ENCODE measurements around the gene ASB2. TPM values are rescaled to one million over a fixed set of nuclear protein-coding genes. Genes with fewer than 3 reads are reported as not detected.

ASB2 gene
- total and polyA plus RNA-seq, 2 of the 4 experiments (the other 2 are of a cell fraction) = 0.54 to 0.77 TPM

DNA sequence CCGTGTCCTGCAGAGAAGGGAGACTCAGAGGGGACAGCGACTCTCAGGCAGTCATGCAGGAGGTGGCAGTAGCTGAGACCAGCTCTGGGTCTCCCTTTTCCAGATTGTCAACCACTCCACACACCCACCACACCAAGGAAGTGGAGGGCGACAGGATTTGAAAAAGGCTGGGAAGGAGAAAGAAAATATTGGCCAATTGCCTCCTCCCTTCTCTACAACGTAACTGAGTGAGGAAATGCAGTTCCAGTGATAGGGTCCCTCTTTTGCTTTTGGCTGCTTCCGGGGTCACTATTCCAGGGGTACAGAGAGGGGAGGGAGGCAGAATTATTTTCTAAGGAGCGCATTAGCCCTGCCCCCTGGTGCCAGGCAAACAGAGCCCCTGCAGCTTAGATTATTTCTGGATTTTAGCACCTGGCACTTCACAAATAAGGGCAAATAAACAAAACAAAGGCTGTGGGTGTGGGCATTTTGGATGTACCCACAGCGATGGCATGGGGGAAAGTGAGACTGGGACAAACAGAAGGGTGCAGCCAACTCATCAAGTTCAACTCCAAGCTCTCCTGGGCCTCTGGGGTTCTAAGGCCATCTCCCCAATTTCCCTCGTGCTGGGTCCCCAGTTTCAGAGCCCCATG is 20.4 kb downstream of the ASB2 start:
- ATAC-seq (ENCODE audit: low read depth) = no peak
- CTCF ChIA-PET = no interaction called here

More for the DNA sequence above, 20.4 kb downstream of the ASB2 start:
- H3K4me2 ChIP-seq (ENCODE audit: low read depth, low read length) = no peak overlapping the region
- BruUV-seq (replicated peaks) = no TSS peak
- H3K18ac ChIP-seq (ENCODE audit: low read depth, low read length) = no peak overlapping the region
- H3K9me3 ChIP-seq (ENCODE audit: control insufficient read depth, insufficient read depth, low read length) = no peaks in the 10 kb centered on the region
- H4K5ac ChIP-seq (ENCODE audit: low read depth, low read length) = no peak overlapping the region
- H3K27me3 ChIP-seq (ENCODE audit: control insufficient read depth, insufficient read depth, low read length) = peaks cover 2% of the 10 kb centered on the region; the same call in 1 of the 2 replicates
- no peak overlapping the region for H3K56ac ChIP-seq (ENCODE audit: extremely low read depth, insufficient read depth, low read length)
- no peak overlapping the region for H2BK5ac ChIP-seq (ENCODE audit: low read depth, low read length, poor library complexity, severe bottlenecking)
- no peak overlapping the region for H2BK120ac ChIP-seq (ENCODE audit: low read depth, low read length)
- H3K36me3 ChIP-seq (ENCODE audit: control insufficient read depth, insufficient read depth, low read length) = no peaks in the 10 kb centered on the region
- H3K9ac ChIP-seq (ENCODE audit: low read depth, low read length) = no peak overlapping the region
- dilution Hi-C loops (cut with HindIII; ENCODE audit: low sequenced_read_pairs, unreplicated experiment) = no loop called here
- POLR2A ChIA-PET (ENCODE audit: unreplicated experiment) = no interaction called here
- in situ Hi-C loops (cut with MboI; ENCODE audit: low sequenced_read_pairs) = no loop called here
- no CpG with 5 or more reads among the region's 8 CpGs for WGBS, 2 experiments (ENCODE audit: extremely low coverage in 2 of 2, insufficient read length in 1 of 2)
- no peak overlapping the region for H3K4ac ChIP-seq (ENCODE audit: low read depth, low read length)
- no peak overlapping the region for H2AK9ac ChIP-seq (replicated peaks; ENCODE audit: low read depth, low read length, poor library complexity)
- H2AFZ ChIP-seq (replicated peaks; ENCODE audit: low read length, poor library complexity) = no peak overlapping the region
- intact Hi-C loops (cut with micrococcal nuclease) = loop anchor here (5.0 kb wide), 1 partner anchor 46 kb away; no protein-coding TSS in a partner anchor
- H2BK15ac ChIP-seq (ENCODE audit: low read depth, low read length) = no peak overlapping the region
- no peak for DNase-seq
- H2AK5ac ChIP-seq (ENCODE audit: low read depth, low read length) = no peak overlapping the region; the same call in 1 of the 2 replicates
- no peak for TF ChIP-seq BHLHE40 (IDR thresholded peaks at IDR 0.05; ENCODE audit: low read depth, low read length)
- no peak for TF ChIP-seq RAD21 (IDR thresholded peaks at IDR 0.05; ENCODE audit: low read length)
- TF ChIP-seq RFX5 (IDR thresholded peaks at IDR 0.05; ENCODE audit: low read depth, low read length) = no peak
- TF ChIP-seq, protein P1, sequence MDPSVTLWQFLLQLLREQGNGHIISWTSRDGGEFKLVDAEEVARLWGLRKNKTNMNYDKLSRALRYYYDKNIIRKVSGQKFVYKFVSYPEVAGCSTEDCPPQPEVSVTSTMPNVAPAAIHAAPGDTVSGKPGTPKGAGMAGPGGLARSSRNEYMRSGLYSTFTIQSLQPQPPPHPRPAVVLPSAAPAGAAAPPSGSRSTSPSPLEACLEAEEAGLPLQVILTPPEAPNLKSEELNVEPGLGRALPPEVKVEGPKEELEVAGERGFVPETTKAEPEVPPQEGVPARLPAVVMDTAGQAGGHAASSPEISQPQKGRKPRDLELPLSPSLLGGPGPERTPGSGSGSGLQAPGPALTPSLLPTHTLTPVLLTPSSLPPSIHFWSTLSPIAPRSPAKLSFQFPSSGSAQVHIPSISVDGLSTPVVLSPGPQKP (IDR thresholded peaks at IDR 0.05; ENCODE audit: borderline replicate concordance, low read depth, low read length) = no peak
- TF ChIP-seq, protein P2, sequence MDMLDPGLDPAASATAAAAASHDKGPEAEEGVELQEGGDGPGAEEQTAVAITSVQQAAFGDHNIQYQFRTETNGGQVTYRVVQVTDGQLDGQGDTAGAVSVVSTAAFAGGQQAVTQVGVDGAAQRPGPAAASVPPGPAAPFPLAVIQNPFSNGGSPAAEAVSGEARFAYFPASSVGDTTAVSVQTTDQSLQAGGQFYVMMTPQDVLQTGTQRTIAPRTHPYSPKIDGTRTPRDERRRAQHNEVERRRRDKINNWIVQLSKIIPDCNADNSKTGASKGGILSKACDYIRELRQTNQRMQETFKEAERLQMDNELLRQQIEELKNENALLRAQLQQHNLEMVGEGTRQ (IDR thresholded peaks at IDR 0.05; ENCODE audit: low read depth, low read length) = no peak
- no peak for TF ChIP-seq POLR2A (IDR thresholded peaks at IDR 0.05; ENCODE audit: low read depth, low read length)
- H3K14ac ChIP-seq (replicated peaks; ENCODE audit: low read depth, low read length) = no peak overlapping the region
- peaks cover 13% of the 10 kb centered on the region for H3K4me1 ChIP-seq (ENCODE audit: control insufficient read depth, insufficient read depth, low read length)
- H3K79me1 ChIP-seq (ENCODE audit: low read depth in 1 of 2, low read length in 2 of 2) = no peaks in the 10 kb centered on the region
- no peak overlapping the region for H4K8ac ChIP-seq (ENCODE audit: low read depth in 2 of 2, low read length in 2 of 2)
- no peak overlapping the region for H3K27ac ChIP-seq (ENCODE audit: insufficient read depth, low read length)
- no peaks in the 10 kb centered on the region for H4K20me1 ChIP-seq (ENCODE audit: insufficient read depth, low read length)
- no peak overlapping the region for H2BK20ac ChIP-seq (ENCODE audit: low read depth, low read length)
- H3K23ac ChIP-seq (ENCODE audit: low read depth, low read length) = no peak overlapping the region
- no peak overlapping the region for H4K91ac ChIP-seq (ENCODE audit: insufficient read depth, low read depth, low read length)
- no peak overlapping the region for H3K4me3 ChIP-seq (ENCODE audit: insufficient read depth, low read depth, low read length)
- H3K9me1 ChIP-seq (ENCODE audit: insufficient read depth, low read length) = peaks cover 15% of the 10 kb centered on the region

Measured in IMR-90 (cell line).